Lower leg skin (tissue), 3 donors: Measurements from ENCODE around the gene ARNT2.

Experiments
- CTCF ChIP-seq, 3 donors: fragments of 450-650 bp; IDR thresholded peaks; one replicate each; pipeline ENCODE4 v1.5.1; 2016; ENCODE audit warnings: antibody characterized with exemption in 3 of 3, mild to moderate bottlenecking in 3 of 3, moderate library complexity in 2 of 3
- POLR2A ChIP-seq, 2 donors: fragments of 450-650 bp; IDR thresholded peaks; one replicate each; pipeline ENCODE4 v1.6.1; 2016 to 2017; ENCODE audit warnings: antibody characterized with exemption in 2 of 2, mild to moderate bottlenecking in 1 of 2, moderate library complexity in 1 of 2

GRCh38 chr15:80614711-80615360, 210.7 kb downstream of the ARNT2 start:
- no peak for TF ChIP-seq POLR2A (IDR thresholded peaks at IDR 0.05)
- TF ChIP-seq CTCF (IDR thresholded peaks at IDR 0.05): no peak
